Adrenal gland (tissue), 5 donors: ENCODE results near the gene NACA2.

Source experiments
- POLR2A ChIP-seq, 2 donors: fragments of 450-650 bp; IDR thresholded peaks; one replicate each; pipeline ENCODE4 v1.6.1; 2017; ENCODE audit warnings: antibody characterized with exemption in 2 of 2, mild to moderate bottlenecking in 2 of 2, moderate library complexity in 1 of 2
- TF ChIP-seq, protein P1 (sequence below), 6 experiments: fragments of 450-650 bp in 4 of 6; fragments of 200-600 bp in 2 of 6; sonication (generic) in 1 of 6; IDR thresholded peaks; 1 replicate in 5 of 6; 2 replicates in 1 of 6; pipeline versions ENCODE4 v1.5.1 to v1.8.0; 2016 to 2021; ENCODE audit warnings: antibody characterized with exemption in 6 of 6, mild to moderate bottlenecking in 2 of 6, moderate library complexity in 1 of 6
- donor health status: DM: no; HTN: no; CAD: no.

DNA sequence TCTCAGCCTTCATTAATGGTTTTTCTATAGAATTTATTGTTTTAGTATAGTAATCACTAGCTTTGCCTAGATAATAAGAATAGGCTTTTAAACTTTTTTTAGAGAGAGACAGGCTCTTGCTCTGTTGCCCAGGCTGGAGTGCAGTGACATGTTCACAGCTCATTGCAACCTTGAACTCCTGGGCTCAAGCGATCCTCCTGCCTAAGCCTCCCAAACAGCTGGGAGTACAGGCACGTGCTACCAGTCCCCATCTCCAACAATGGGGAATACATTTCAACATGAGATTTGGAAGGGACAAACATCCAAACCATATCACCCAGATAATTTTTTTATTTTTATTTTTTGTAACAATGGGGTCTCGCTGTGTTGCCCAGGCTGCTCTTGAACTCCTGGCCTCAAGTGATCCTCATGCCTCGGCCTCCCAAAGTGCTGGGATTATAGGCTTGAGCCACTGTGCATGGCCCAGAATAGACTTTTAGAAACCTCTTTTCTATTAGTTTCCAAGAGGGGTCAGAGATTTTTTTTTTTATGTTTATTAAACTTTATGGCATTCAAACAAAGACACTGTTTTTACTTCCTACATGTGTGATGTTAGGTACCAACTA, 7.3 kb downstream of the NACA2 start:
- TF ChIP-seq, protein P1, sequence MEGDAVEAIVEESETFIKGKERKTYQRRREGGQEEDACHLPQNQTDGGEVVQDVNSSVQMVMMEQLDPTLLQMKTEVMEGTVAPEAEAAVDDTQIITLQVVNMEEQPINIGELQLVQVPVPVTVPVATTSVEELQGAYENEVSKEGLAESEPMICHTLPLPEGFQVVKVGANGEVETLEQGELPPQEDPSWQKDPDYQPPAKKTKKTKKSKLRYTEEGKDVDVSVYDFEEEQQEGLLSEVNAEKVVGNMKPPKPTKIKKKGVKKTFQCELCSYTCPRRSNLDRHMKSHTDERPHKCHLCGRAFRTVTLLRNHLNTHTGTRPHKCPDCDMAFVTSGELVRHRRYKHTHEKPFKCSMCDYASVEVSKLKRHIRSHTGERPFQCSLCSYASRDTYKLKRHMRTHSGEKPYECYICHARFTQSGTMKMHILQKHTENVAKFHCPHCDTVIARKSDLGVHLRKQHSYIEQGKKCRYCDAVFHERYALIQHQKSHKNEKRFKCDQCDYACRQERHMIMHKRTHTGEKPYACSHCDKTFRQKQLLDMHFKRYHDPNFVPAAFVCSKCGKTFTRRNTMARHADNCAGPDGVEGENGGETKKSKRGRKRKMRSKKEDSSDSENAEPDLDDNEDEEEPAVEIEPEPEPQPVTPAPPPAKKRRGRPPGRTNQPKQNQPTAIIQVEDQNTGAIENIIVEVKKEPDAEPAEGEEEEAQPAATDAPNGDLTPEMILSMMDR (IDR thresholded peaks at IDR 0.05): no peak
- TF ChIP-seq POLR2A (IDR thresholded peaks at IDR 0.05): no peak
